ENCODE measurements around the gene PIM3.

PIM3 gene

DNA sequence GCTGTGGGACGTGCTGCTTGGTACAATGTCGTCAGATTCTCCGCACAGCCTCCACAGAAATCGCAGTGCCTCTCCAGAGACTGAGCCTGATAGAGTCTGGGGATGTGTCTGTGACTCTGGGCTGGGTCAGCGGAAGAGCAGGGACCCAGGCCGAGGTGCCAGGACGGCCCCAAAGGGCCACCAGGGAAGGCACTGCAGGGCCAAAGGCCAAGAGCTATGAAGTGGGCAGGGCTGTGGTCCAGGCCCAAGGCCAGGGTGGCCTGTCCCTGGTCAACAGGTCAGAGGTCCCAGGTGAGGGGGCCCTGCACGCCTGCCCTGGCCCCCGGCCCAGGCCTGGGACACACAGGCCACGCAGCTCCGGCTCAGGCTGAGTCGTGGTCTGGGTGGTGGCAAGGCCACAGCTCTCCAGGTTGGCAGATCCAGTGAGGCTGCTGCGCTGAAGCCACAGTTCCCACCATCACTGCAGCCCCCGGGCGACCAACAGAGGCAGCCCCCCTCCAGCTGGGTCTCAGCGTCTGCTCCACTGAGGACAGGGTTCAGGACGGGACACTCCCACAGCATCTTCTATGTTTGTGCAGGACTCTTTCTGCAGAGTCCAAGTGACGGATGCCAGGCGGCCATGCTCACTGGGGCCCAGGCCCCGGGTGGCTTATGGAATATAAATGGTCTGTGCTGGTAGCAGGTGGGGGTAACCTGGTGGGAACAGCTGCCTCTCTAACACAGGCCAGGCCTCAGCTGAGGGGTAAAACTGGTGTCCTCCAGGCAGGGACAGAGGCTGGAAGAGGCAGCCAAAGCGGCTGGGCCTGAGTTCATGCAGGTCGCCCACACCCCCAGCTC, 4.8 kb upstream of the PIM3 start:
- DNase-seq (ENCODE audit: low read depth, low spot score) = no peak

DNA sequence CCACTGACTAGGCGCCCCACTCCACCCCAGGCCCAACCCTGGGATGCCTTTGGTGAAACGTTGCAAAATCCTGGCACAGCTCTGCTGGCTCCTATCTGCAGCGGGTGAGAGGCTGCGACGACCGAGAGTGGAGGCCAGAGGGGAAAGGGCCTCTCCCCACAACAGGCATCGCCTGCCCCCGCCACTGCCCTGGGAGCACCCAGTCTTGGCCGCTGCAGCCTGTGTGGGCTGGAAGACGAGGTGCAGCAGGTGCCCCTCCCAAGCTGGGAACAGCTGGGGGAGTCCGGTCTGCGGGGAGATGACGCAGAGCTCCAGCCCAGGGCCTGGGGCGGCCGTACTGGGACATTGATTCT, 4.2 kb upstream of the PIM3 start:
- DNase-seq (ENCODE audit: low read depth, low spot score) = no peak

GRCh38 chr22:49956914-49957825, 3.4 kb upstream of the PIM3 start:
- DNase-seq (ENCODE audit: low read depth, low spot score) = no peak

- DNase-seq (ENCODE audit: low read depth, low spot score) = no peak
Measured at GRCh38 chr22:49957826-49958365, 2.7 kb upstream of the PIM3 start.

GRCh38 chr22:49958366-49958921, 2.1 kb upstream of the PIM3 start:
- DNase-seq (ENCODE audit: low read depth, low spot score) = no peak

DNA sequence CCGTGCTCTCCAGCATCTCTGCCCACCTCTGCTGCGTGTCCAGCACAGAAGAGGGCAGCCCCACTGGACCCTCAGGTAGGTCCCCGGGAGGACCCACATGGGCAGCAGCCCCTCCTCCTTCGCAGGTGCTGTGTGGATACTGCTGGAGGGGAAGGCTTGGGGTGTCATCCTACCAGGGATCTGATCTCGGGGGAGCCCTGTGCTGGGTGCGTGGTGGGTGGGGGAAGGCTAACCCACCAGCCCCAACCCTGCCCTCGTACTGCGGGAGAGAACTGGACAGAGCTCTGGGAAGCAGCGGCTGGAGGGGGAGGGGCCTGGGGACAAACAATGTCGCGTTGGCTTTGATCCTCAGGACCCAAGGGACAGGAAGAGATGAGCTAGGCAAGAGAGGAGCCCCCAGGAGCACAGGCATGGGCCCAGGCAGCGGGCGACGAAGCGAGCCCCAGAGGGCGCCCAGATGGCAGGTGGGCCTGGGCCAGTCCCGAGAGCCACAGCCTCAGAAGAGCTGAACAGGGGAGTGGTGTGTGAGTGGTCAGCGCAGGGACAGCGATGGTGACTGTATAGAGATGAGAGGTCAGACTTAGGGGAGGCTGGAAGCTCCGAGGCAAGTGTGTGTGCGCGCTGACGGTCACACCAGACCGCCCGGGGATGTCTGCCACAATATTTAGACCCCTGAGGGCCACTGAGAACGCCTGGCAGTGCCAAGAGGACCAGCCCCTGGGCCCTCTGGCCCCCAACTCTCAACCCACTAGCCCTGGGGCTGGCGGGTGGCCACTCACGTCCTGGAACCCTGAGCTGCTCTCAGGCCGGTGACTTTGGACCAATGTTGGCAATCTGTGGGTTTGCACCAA, 1.4 kb upstream of the PIM3 start:
- no peak for DNase-seq (ENCODE audit: low read depth, low spot score)

DNA sequence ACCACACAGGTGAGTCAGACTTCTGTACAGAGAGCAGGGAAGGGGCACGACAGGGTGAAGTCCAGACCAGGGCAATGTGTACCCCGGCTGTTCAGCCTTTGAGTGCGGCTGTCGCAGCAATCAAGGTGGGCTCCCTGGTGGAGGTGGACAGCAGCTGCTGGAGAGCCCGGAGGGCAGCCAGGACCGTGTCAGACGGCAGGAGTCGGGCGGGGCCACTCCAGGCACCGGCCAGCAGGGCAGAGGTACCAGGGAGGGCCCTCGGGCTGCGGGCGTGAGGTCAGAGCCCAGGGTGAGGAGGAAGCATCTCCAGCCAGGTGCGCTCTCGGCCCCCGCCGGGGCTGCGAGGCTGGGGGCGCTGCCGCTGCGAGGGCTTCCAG, 802 bp upstream of the PIM3 start:
- DNase-seq (ENCODE audit: low read depth, low spot score) = peak; percentile 49

- no peak for DNase-seq (ENCODE audit: low read depth, low spot score)
Measured at GRCh38 chr22:49961005-49961600, 531 bp downstream of the PIM3 start.

- peak; percentile 72 for DNase-seq (ENCODE audit: low read depth, low spot score)
Measured at GRCh38 chr22:49961601-49962011, 1.0 kb downstream of the PIM3 start.

- peak; percentile 94 for DNase-seq (ENCODE audit: low read depth, low spot score)
Measured at GRCh38 chr22:49962012-49962750, 1.6 kb downstream of the PIM3 start.

GRCh38 chr22:49962751-49963646, 2.4 kb downstream of the PIM3 start:
- DNase-seq (ENCODE audit: low read depth, low spot score) = no peak

DNA sequence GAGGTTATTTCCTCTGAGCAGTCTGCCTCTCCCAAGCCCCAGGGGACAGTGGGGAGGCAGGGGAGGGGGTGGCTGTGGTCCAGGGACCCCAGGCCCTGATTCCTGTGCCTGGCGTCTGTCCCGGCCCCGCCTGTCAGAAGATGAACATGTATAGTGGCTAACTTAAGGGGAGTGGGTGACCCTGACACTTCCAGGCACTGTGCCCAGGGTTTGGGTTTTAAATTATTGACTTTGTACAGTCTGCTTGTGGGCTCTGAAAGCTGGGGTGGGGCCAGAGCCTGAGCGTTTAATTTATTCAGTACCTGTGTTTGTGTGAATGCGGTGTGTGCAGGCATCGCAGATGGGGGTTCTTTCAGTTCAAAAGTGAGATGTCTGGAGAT, 3.1 kb downstream of the PIM3 start:
- DNase-seq (ENCODE audit: low read depth, low spot score) = no peak

DNA sequence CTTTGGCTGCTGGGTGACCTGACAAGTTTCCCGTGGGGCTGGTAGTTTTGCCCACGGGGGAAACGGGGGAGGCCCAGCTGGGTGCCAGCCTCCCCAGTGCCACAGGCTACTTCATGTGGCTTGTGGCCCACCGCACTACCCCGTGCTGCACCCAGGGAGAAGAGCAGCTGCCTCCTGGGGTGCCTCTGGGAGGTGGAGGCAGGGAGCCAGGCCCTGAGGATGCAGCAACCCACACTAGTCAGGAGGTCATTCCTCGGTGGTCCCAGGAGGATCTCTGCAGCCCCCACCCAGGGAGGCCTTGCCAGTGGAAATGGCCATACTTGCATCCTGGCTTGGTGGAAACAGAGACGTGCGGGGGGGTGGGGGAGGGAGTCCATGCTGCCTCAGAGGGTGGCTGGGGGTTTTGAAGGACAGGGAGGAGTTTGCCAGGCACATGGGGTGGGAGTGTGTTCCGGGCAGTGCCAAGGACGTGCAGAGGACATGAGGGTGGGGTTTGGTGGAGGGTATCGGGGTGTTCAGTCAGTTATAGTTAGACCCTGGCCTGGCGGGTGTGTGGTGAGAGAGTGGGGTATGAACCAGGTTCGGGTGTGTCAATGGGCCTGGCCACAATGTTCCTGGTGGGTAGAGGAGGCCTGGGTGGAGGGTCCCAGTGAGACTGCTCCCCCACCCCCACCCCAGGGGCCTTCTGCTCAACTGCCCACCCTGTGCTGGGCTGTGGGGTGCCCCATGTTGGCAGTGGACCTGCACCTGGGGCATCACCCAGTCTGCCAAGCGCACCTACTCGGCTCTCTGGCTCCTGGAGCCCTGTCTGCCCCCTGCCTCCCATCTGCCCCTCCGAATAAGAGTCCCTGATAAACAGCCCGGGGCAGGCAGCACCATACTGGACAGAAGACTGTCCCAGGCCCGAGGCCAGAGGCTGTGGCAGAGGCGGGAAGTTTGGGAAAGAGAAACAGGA, 3.8 kb downstream of the PIM3 start:
- DNase-seq (ENCODE audit: low read depth, low spot score) = no peak

DNA sequence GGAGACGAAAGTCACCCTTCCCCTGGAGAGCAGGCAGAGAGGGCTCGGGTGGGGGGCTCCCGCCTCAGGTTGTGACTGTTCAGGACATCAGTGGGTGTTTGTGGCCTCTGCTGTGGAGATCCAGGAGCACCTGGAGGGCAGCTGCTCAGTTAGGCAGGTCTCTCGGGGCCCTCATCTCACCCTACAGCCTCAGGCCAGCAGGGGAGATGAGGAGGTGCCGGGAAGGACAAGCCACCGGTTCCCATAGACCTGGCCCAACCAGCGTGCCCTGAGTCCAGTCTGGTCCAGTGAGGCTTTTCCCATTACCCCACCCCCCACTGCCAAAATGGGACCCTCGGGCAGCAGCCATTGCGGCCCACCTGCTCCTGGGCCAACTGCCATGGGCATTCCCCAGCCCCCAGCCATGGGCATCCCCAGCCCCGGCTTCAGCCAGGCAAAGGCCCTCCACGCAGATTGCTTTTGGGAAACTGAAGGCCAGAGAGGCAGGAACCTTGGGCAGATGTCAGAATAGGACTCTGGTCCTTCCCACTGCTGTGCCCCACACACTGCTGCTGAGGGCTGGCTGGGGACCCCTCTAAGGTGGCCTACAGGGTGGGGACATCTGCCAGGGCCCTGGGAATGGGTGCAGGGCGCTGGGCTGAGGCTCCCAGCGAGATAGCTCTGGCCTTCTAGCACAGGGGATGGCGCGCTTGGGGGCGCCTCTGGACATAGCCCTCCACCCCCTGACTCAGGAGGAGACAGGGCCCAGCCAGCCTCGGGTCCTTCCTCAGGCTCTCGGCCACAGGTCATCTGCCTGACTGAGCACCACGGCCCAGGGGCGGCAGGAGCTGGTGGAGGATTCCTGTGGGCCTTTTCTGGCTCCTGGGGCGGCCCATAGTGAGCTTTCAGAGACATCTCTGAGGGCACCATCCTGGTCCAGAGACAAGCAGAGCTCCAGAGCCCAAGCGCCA, 4.8 kb downstream of the PIM3 start:
- DNase-seq (ENCODE audit: low read depth, low spot score) = no peak

GRCh38 chr22:49966041-49966773, 5.6 kb downstream of the PIM3 start:
- DNase-seq (ENCODE audit: low read depth, low spot score) = no peak
